Vagina (tissue), 2 donors: Measurements from ENCODE around the gene MEMO1.
"Not testable (repeated sequence)": the region's sequence is repeated elsewhere in the genome, so short reads cannot be mapped to it uniquely, and the experiment has no call there.

Experiments used
- POLR2AphosphoS5 ChIP-seq, 2 donors: sonication (generic); formaldehyde crosslinking; IDR thresholded peaks; one replicate each; pipeline ENCODE4 v1.9.0; 2017; ENCODE audit warnings: antibody characterized with exemption in 2 of 2, mild to moderate bottlenecking in 2 of 2, low read depth in 1 of 2; ENCODE audit not compliant: insufficient read depth in 1 of 2
- TF ChIP-seq, protein P1 (sequence below), 3 experiments: fragments of 450-650 bp in 2 of 3; fragments of 200-600 bp in 1 of 3; sonication (generic) in 1 of 3; IDR thresholded peaks; one replicate each; pipeline ENCODE4 v1.5.1; 2017 to 2019; ENCODE audit warnings: antibody characterized with exemption in 3 of 3, mild to moderate bottlenecking in 2 of 3, moderate library complexity in 2 of 3

GRCh38 chr2:31953095-31953494 is 57.7 kb downstream of the MEMO1 start:
- TF ChIP-seq POLR2AphosphoS5 (IDR thresholded peaks at IDR 0.05; ENCODE audit: insufficient read depth in 1 of 2, low read depth in 1 of 2): not testable (repeated sequence)
- TF ChIP-seq, protein P1, sequence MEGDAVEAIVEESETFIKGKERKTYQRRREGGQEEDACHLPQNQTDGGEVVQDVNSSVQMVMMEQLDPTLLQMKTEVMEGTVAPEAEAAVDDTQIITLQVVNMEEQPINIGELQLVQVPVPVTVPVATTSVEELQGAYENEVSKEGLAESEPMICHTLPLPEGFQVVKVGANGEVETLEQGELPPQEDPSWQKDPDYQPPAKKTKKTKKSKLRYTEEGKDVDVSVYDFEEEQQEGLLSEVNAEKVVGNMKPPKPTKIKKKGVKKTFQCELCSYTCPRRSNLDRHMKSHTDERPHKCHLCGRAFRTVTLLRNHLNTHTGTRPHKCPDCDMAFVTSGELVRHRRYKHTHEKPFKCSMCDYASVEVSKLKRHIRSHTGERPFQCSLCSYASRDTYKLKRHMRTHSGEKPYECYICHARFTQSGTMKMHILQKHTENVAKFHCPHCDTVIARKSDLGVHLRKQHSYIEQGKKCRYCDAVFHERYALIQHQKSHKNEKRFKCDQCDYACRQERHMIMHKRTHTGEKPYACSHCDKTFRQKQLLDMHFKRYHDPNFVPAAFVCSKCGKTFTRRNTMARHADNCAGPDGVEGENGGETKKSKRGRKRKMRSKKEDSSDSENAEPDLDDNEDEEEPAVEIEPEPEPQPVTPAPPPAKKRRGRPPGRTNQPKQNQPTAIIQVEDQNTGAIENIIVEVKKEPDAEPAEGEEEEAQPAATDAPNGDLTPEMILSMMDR (IDR thresholded peaks at IDR 0.05): not testable (repeated sequence)
